Stimulated activated naive CD4-positive, alpha-beta T cell (primary cell): ENCODE measurements around the gene SELENOP.
"Not testable (repeated sequence)": the region's sequence is repeated elsewhere in the genome, so short reads cannot be mapped to it uniquely, and the experiment has no call there.

Experiments used
- DNase-seq, 6 experiments: peaks; one replicate each; lab custom pipeline; 2025; lab: John Stamatoyannopoulos, UW

SELENOP gene, protein sequence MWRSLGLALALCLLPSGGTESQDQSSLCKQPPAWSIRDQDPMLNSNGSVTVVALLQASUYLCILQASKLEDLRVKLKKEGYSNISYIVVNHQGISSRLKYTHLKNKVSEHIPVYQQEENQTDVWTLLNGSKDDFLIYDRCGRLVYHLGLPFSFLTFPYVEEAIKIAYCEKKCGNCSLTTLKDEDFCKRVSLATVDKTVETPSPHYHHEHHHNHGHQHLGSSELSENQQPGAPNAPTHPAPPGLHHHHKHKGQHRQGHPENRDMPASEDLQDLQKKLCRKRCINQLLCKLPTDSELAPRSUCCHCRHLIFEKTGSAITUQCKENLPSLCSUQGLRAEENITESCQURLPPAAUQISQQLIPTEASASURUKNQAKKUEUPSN

GRCh38 chr5:42811591-42812446, at the start of gene SELENOP:
Gene SELENOP (minus strand): TSS chr5:42811892. CDS start chr5:42808353, 3,539 bp downstream.
- DNase-seq = no peak

GRCh38 chr5:42858687-42859086, 47.0 kb upstream of the SELENOP start:
- DNase-seq = no peak

DNA sequence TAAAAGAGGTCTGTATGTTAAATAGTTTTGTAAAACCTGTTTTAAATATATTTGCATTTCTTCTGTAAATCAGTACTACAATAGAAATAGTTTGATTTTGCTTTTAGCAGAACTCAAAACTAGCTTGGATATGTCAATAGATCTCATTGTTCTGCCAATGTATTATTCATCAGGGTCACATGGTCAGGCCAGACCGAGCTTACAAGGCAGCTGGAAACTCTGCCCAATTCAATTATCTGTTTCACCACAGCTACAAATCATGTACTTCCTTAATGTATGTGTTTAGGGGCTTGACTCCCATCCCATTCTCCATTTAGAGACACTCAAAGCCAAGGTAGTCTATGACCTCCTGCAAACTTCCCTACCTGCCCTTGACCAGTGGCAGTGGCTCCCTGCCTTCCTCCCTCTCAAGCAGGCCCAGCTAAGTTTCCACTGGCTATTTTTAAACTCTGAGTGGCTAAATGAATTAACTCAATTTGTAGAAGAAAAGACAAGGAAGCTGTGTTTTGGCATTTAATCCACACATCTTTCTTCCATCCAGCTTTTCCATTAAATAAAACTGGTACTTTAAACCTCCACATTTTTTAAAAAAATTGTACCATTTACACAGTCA, 46.4 kb upstream of the SELENOP start:
- no peak for DNase-seq

DNA sequence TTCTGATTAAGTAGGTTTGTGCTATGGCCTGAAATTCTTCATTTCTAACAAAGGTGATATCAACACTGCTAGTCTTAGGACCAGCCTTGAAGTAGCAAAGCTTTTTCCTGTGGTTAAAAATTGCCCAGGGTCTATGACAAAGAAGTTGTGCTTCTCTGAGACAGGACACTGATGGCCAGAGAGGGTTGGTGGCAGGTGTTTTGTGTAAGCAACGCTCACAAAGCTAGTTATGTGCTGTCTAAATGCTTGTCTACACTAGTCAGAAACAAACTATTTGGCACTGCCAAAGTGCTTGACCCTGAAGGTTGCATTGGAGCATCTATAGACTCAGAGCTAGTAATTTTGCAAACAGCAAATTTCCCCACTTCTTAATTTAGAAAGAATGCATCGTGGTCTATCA, 44.1 kb upstream of the SELENOP start:
- no peak for DNase-seq

DNA sequence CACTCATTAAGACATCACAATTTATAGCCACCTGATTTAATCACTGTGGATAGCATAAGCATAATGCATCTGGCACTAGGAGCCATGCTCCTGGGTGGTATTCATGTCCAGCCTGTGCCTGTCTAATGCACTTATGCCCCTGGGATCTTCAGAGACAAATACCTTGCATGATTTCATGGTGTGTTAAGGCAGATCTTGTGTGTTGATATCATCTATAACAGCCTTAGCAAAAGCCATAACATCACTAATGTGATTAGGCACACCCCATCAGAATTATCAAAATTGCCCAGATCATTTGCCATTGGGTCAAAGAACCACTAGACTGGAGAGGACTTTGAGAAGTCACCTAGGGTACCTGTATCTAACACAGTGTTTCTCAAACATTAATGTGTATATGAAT, 43.7 kb upstream of the SELENOP start:
- no peak for DNase-seq

GRCh38 chr5:42854795-42855194, 43.1 kb upstream of the SELENOP start:
- DNase-seq = no peak

DNA sequence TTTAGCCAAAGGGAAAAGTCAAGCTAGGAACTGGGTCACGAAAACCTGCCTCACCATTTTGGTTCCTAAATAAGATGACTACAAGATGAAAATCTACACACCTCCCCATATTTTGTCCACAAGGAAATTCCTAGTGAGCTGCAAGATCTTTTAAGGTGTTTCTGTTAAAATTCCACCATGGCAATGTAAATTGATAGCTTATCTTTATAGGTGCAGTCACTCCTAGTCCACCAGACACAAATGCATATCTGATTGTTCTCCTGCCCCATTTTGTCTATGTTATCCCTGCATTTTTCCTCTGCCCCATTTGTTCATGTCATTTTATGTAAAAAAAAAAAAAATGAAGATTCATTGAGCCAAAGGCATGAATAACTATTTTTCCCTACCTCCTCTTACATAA, 41.1 kb upstream of the SELENOP start:
- DNase-seq = no peak

DNA sequence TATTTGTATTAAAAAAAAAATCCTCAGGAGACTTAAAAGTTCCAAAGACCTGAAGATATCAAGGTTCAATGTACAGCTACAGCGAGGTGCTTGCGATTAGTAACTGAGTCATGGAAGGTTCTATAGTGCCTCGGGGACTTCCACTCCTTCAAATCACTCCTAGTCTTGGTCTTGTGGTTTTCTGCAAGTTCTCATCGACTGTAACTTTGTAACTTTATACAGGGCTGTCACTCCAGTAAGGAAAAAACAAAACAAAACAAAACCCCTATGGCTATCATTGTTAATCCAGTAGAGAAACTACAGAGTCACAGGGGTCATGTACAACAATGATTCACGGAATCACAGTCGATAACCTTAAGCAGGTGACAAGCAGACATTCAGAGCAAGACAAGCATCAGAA, 39.8 kb upstream of the SELENOP start:
- DNase-seq = no peak

DNA sequence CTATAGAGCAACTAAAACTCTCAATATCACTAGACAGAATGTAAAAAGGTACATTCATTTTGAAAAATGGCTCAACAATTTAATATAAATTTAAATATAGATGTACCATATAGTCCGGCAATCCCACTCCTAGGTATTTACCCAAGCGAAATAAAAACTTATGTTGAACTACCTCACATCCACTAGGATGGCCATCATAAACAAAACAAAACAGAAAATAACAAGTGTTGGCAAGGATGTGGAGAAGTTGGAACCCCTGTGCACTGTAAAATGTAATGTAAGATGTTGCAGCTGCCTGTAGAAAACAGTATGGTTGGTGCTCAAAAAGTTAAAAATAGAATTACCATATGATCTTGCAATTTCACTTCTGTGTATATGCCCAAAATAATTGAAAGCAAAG, 36.9 kb upstream of the SELENOP start:
- DNase-seq = no peak

DNA sequence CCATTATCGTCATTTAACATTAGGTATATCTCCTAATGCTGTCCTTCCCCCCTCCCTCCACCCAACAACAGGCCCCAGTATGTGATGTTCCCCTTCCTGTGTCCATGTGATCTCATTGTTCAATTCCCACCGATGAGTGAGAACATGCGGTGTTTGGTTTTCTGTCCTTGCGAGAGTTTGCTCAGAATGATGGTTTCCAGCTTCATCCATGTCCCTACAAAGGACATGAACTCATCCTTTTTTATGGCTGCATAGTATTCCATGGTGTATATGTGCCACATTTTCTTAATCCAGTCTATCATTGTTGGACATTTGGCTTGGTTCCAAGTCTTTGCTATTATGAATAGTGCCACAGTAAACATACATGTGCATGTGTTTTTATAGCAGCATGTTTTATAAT, 32.7 kb upstream of the SELENOP start:
- DNase-seq = not testable (repeated sequence)

DNA sequence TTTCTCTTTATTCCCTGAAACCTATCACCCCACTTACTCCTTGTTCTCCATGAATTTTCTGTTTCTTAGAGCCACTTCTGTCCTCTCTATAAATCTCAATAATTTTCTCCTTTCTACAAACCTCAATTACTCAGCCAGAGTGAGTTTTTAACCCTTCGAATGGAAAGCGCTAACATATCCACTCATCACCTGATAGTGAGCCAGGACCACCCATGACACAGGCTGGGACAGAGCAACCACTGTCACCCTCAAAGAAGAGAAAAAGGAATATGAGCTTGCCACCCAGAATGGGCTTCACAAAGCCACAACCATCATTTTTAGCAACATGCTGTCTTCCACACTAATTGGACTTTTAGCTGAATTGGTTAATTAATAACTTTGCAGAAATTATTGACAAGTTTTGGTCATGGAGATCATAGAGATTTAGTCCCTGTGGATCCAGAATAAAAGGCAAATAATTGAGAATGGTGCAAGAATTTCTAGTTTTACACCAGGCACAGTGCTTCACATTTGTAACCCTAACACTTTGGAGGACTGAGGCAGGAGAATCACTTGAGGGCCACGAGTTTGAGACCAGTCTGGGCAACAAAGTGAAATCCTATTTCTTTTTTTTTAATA, 32.1 kb upstream of the SELENOP start:
- no peak for DNase-seq

DNA sequence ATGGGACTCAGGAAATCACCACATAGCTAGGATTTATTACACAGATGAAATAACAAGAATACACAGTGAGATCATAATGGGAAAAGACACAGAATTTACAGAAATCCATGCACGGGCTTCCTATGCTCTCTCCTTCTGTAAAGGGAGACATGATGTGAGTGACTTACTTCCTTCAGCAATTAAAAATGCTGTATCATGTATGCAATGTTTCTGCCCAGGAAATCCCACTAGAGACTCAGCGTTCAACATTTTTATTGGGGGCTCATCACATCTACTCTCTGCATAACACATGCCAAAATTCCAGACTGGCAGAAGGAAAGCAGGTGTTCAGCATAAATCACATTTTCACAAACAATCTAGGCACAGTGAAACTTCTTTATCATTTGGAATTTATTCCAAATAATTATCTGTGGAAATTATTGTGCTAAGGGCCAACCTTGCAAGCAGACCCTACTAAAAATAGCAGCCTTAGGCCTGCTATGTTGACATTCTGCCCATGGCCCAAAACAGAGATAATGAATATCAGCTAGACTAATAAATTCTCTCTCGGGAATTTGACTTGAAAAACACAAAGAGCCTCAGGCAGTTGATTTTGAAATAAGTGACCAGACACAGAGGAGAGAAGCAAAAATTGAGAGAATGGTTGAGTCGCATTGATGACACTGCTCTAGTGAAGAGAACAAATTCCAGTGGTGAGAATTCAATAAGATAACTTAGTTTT, 31.4 kb upstream of the SELENOP start:
- DNase-seq = no peak

DNA sequence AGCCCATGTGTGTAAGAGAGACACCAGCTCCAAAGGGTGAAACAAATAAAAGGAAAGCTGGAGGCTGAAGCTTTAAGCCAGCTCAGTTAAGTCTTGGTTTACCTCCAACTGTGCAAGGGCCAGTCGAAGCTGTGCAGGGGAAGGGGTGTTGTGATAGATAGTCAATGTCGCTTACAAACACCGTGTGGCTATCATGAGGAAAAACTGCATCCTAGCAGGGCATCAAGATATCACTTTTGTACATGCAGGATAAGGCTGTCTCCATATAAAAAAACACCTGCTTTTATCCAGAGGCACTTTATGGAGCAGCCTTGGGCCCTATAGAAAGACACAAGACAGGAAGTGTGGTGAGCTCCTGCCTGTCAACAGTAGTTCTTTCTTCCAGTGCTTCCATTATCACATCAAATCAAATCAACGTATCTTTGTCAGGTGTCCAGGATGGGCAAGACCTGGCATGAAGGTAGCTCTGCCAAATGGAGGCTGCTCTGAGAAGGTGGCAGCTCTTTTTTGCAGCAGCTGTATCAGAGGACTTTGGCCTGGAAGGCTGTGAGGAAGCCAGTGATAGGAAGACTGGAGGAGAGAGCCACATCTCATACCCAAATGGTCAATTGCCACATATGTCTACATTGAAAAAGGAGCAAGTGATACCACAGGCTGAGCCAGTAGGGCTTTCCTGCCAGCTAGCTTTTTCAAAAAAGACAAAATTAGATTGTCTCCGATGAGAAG, 29.3 kb upstream of the SELENOP start:
- DNase-seq = no peak

GRCh38 chr5:42840269-42840668, 28.6 kb upstream of the SELENOP start:
- DNase-seq = no peak

DNA sequence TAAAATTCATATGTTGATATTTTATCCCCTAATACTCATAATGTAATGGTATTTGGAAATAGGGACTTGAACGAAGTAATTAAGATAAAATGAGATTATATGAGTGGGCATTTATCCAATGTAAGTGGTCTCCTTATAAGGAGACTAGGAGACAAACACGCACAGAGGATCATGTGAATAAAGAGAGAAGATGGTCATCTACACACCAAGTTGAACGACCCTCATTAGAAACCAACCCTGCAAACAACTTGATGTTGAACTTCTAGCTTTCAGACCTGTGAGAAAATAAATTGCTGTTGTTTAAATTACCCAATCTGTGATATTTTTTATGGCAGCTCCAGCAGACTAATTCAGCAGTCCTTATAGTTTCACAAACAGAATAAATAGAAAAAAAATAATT, 27.5 kb upstream of the SELENOP start:
- DNase-seq = no peak

DNA sequence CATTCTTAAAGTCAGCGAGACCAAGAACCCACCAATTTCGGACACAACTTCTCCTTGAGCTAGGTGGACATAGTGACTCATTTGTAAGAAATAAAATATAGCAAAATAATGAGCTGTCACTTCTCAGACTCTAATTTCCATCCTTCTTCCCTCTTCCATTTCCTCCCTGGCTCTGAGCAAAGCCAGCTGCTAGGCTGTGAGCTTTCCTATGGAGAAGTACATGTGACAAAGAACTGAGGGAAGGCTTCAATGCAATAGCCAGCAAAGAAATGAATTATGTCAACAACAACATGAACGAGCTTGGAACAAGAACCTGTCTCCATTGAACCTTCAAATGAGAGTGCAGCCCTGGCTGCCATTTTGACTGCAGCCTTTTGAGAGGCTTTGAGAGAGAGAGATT, 25.9 kb upstream of the SELENOP start:
- no peak for DNase-seq

- no peak for DNase-seq
Measured at GRCh38 chr5:42836070-42836769, 24.5 kb upstream of the SELENOP start.

- no peak for DNase-seq
Measured at GRCh38 chr5:42832060-42832459, 20.4 kb upstream of the SELENOP start.

GRCh38 chr5:42830924-42831323, 19.2 kb upstream of the SELENOP start:
- no peak for DNase-seq

GRCh38 chr5:42828671-42829070, 17.0 kb upstream of the SELENOP start:
- no peak for DNase-seq
